Esophagus squamous epithelium (tissue), 5 donors: Measurements from ENCODE around the gene BDKRB2. TPM values are rescaled to one million over a fixed set of nuclear protein-coding genes. Genes with fewer than 3 reads are reported as not detected.

Experiments
- DNase-seq: peaks from one replicate; lab custom pipeline; 2025; lab: John Stamatoyannopoulos, UW
- H3K27ac ChIP-seq, 4 donors: fragments of 200-600 bp; sonication (generic); one replicate each; pipeline ENCODE4 v1.5.1; 2016 to 2019; ENCODE audit warnings: mild to moderate bottlenecking in 1 of 4
- H3K27me3 ChIP-seq, 4 donors: fragments of 200-600 bp; sonication (generic); 1 replicate in 3 of 4; 2 replicates in 1 of 4; pipeline versions ENCODE4 v1.5.1 to v1.6.0; 2017 to 2021; ENCODE audit warnings: antibody characterized with exemption in 1 of 4
- H3K36me3 ChIP-seq, 3 donors: fragments of 200-600 bp; sonication (generic); one replicate each; pipeline ENCODE4 v1.5.1; 2016 to 2019
- H3K4me1 ChIP-seq, 3 donors: fragments of 200-600 bp; sonication (generic); one replicate each; pipeline ENCODE4 v1.5.1; 2017 to 2019
- H3K4me3 ChIP-seq, 4 donors: fragments of 200-600 bp; sonication (generic); 1 replicate in 3 of 4; 2 replicates in 1 of 4; pipeline ENCODE4 v1.5.1; 2016 to 2019; ENCODE audit warnings: mild to moderate bottlenecking in 2 of 4, moderate library complexity in 1 of 4
- H3K9me3 ChIP-seq, 3 donors: fragments of 200-600 bp; sonication (generic); one replicate each; pipeline ENCODE4 v1.5.1; 2016 to 2019
- CTCF ChIP-seq, 6 experiments: fragments of 450-650 bp in 4 of 6; fragments of 200-600 bp in 2 of 6; sonication (generic) in 2 of 6; IDR thresholded peaks; one replicate each; pipeline ENCODE4 v1.5.1; 2016 to 2019; ENCODE audit warnings: antibody characterized with exemption in 6 of 6, mild to moderate bottlenecking in 4 of 6, moderate library complexity in 4 of 6
- POLR2A ChIP-seq, 4 donors: fragments of 450-650 bp; IDR thresholded peaks; one replicate each; pipeline ENCODE4 v1.6.1; 2017; ENCODE audit warnings: antibody characterized with exemption in 4 of 4, mild to moderate bottlenecking in 4 of 4, moderate library complexity in 3 of 4
- WGBS, 2 donors: methylation state at CpG; one replicate each; pipeline ENCODE4 v1.1.5; 2018; 5-methylcytosine and 5-hydroxymethylcytosine counted together
- intact Hi-C: fragments of 100-400 bp; cut with DNase I; formaldehyde crosslinking; loops from one replicate; pipeline ENCODE4 v1.15.0; 2022
- total RNA-seq, 4 donors: library from RNA; depleted of rRNA; stranded (reverse); fragments of >200 nt; gene quantifications; one replicate each; pipeline ENCODE4 v1.1.0, GENCODE V29; 2016
- donor health status: DM: yes; HTN: yes; CAD: no.

BDKRB2 gene
- total RNA-seq, 4 donors from 2014 or later = 18.8 to 31.2 (median 20.0) TPM

- intact Hi-C loops = no loop called here
- no peak overlapping the region for H3K27ac ChIP-seq
- peaks cover 0 to 16% (median 15%) of the 10 kb centered on the region in 3 donors for H3K4me1 ChIP-seq
Measured at GRCh38 chr14:96168581-96168980, 36.1 kb upstream of the BDKRB2 start.

GRCh38 chr14:96170961-96171592, 33.6 kb upstream of the BDKRB2 start:
- no peak overlapping the region for H3K27ac ChIP-seq
- DNase-seq = no peak
- peaks cover 0 to 21% (median 20%) of the 10 kb centered on the region in 3 donors for H3K4me1 ChIP-seq
- H3K36me3 ChIP-seq = no peaks in the 10 kb centered on the region
- WGBS, 2 donors = 60 to 70% methylated on average over 11 to 14 of the region's 14 CpGs
- intact Hi-C loops = no loop called here
- H3K9me3 ChIP-seq = no peaks in the 10 kb centered on the region
- TF ChIP-seq POLR2A (IDR thresholded peaks at IDR 0.05) (no peak), CTCF (IDR thresholded peaks at IDR 0.05) (no peak)
- peaks cover 0 to 17% (median 0%) of the 10 kb centered on the region in 4 donors for H3K27me3 ChIP-seq
- no peak overlapping the region for H3K4me3 ChIP-seq

More at GRCh38 chr14:96168581-96168980, 36.1 kb upstream of the BDKRB2 start:
- WGBS, 2 donors = 80 to 90% methylated on average over 4 of the region's 4 CpGs
- no peak for DNase-seq
- H3K9me3 ChIP-seq = no peaks in the 10 kb centered on the region
- H3K27me3 ChIP-seq = peaks cover 0 to 10% (median 0%) of the 10 kb centered on the region in 4 donors
- TF ChIP-seq POLR2A (IDR thresholded peaks at IDR 0.05) (no peak), CTCF (IDR thresholded peaks at IDR 0.05) (no peak)
- H3K36me3 ChIP-seq = no peaks in the 10 kb centered on the region
- no peak overlapping the region for H3K4me3 ChIP-seq

GRCh38 chr14:96173636-96174475, 30.8 kb upstream of the BDKRB2 start:
- Histone ChIP-seq H3K27ac (no peak overlapping the region), H3K4me3 (no peak overlapping the region), H3K4me1 (peaks cover 12 to 33% (median 32%) of the 10 kb centered on the region in 3 donors), H3K36me3 (no peaks in the 10 kb centered on the region), H3K9me3 (no peaks in the 10 kb centered on the region), H3K27me3 (peaks cover 0 to 17% (median 0%) of the 10 kb centered on the region in 4 donors)
- 93 to 96% methylated on average over 20 to 21 of the region's 21 CpGs for WGBS, 2 donors
- intact Hi-C loops = no loop called here
- no peak for TF ChIP-seq CTCF (IDR thresholded peaks at IDR 0.05)
- TF ChIP-seq POLR2A (IDR thresholded peaks at IDR 0.05) = no peak
- DNase-seq = no peak

GRCh38 chr14:96176275-96176674, 28.4 kb upstream of the BDKRB2 start:
- peak overlapping the region; percentile 22 to 79 (median 73) for H3K27ac ChIP-seq
- no peak for TF ChIP-seq POLR2A (IDR thresholded peaks at IDR 0.05)
- no peak for TF ChIP-seq CTCF (IDR thresholded peaks at IDR 0.05)
- intact Hi-C loops = no loop called here

GRCh38 chr14:96176811-96177211, 27.8 kb upstream of the BDKRB2 start:
- intact Hi-C loops = no loop called here
- TF ChIP-seq POLR2A (IDR thresholded peaks at IDR 0.05) (no peak), CTCF (IDR thresholded peaks at IDR 0.05) (no peak)
- H3K9me3 ChIP-seq = no peaks in the 10 kb centered on the region
- no peak for DNase-seq
- H3K36me3 ChIP-seq = no peaks in the 10 kb centered on the region
- H3K4me3 ChIP-seq = no peak overlapping the region
- WGBS, 2 donors = 14 to 19% methylated on average over 6 to 8 of the region's 8 CpGs
- H3K4me1 ChIP-seq = peaks cover 23 to 50% (median 33%) of the 10 kb centered on the region in 3 donors
- peak overlapping the region; percentile 22 to 79 (median 73) for H3K27ac ChIP-seq
- peaks cover 0 to 12% (median 0%) of the 10 kb centered on the region in 4 donors for H3K27me3 ChIP-seq

More at GRCh38 chr14:96176275-96176674, 28.4 kb upstream of the BDKRB2 start:
- Histone ChIP-seq H3K4me1 (peaks cover 20 to 45% (median 33%) of the 10 kb centered on the region in 3 donors), H3K9me3 (no peaks in the 10 kb centered on the region), H3K4me3 (no peak overlapping the region), H3K36me3 (no peaks in the 10 kb centered on the region), H3K27me3 (peaks cover 0 to 12% (median 0%) of the 10 kb centered on the region in 4 donors)
- 29 to 81% methylated on average over 2 of the region's 2 CpGs for WGBS, 2 donors
- no peak for DNase-seq
